ENCODE measurements around the gene HDGFL2. TPM values are rescaled to one million over a fixed set of nuclear protein-coding genes. Genes with fewer than 3 reads are reported as not detected.

The HDGFL2 gene
- total RNA-seq, 1 donor from 2014 or later, result 32.8 TPM

DNA sequence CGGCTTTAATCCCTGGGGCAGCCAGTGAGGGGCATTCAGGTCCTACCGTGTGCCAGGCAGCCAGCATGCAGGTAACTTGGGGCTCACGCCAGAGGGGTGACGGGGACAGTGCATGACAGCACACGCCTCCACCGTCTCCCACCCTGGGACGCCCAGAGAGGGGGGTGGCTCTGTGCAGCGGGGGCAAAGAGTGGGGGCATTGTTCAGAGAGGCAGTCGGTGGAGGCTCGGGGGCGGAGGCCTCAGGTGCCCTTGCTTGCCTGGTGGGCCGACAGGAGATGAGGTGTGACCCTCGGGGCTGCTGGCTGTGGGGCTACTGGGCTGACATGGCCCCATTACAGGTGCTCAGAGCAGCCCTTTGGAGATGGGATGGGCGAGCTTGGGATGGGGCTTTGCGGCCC lies 27.8 kb downstream of the HDGFL2 start:
- no peak for DNase-seq

GRCh38 chr19:4500841-4501591 lies 28.9 kb downstream of the HDGFL2 start:
- DNase-seq, result no peak

GRCh38 chr19:4501691-4502090 lies 29.6 kb downstream of the HDGFL2 start:
- no peak for DNase-seq

DNA sequence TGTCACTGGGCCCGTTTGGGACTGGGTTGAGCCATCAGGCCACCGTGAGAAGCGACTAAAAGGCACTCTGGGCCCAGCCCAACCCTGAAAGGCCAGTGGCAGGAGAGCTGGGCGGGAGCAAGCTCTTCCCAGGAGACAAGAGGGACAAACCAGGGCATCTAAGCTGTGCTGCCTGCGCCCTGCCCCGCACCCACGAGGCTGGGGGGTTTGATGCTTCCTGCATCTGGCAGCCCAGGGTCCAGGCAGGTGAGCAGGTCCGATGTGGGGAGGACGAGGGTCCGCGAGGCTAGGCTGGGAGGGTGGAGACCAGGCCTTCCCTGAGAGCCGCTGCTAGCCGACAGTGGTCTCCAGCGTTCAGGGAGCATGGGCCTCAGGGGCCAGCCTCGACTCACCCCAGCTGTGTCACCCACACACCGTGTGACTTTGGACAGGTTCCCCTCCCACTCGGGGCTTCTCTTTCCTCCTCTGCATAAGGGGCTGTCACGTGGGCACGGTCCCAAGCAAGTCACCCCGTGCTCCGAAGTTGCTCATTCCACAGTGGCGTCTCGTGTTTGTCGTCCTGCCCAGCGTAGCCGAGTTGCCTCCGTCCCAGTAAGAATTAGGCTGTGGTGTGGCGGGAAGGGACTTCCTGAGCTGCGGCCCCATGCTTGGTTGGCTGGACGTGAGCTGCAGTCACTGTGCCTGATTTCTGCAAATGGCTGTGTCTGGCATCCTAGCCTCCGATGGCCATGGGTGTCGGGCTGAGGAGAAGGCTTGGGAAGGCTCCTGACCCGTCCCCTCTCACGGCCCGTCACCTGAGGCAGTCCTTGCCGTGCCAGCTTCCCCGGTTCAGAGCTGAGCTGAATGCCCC lies 30.4 kb downstream of the HDGFL2 start:
- no peak for DNase-seq

GRCh38 chr19:4503132-4503824 lies 31.2 kb downstream of the HDGFL2 start:
- DNase-seq, result no peak

DNA sequence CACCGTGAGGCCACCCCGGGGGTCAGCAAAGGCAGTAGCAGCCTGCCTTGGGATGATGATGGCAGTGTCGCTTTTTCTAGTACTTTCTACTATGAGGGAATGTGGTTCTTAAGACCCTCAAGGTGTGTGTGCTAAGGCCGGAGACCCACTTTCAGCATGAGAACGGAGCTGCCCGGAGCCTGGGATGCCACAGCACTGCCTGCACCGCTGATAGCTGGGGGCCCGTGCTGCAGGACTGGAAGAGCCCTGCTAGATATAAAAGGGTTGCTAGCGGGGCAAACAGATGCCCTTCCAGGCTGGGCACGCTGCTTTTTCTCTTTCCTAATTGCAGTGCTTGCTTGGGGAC lies 31.7 kb downstream of the HDGFL2 start:
- no peak for DNase-seq

DNA sequence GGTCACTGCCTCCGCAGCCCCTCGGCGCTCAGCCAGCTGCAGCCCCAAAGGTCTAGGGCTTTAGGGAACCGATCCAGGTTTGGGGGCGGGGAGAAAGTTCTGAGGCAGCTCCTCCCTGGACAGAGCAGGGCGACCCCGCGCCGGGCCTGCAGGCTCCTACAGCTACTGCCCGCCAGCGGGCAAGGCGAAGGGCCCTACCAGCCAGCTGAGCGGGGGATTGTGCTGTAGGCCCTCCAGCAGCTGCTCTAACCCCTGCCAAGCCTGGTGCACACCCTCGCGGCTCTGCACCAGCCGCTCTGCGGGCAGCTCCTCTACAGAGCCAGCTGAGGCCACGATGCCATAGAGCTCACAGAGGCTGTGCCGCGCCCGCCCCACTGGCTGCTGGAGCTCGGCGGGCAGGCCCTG lies 32.2 kb downstream of the HDGFL2 start:
- DNase-seq, result no peak

DNA sequence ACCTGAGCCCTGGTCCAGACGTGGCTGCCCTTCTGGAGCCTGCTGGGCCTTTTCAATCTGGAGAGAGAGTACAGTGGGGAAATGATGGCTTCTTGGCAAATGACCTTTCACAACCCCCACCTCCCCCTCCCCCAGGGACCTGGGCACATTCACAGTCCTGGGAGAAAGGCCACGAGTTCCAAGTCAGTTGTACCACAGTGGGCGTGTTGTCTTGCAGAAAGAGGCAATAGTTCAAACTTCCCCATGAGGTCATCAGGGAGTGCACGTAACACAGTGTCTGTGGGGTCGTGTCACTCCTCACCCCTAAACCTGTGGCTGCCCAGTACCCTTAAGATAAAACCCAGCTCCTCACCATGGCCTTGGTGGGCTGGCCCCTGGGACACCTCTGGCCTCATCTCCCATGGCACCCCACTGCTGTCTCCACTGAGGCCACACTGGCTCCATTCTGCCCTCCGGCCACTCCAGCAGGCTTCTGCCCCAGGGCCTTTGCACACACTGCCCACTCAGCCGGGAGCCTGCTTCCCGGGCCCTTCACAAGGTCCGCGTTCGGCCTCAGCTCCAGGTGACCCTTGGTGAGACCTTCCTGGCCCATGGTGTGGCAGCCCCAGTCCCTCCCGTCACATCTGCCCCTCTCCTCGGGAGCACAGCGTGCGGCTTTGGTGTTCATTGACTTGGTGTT lies 32.9 kb downstream of the HDGFL2 start:
- no peak for DNase-seq

GRCh38 chr19:4505570-4506448 lies 33.7 kb downstream of the HDGFL2 start:
- no peak for DNase-seq

- DNase-seq, result no peak
These were observed 34.5 kb downstream of the HDGFL2 start for GRCh38 chr19:4506449-4507149.

DNA sequence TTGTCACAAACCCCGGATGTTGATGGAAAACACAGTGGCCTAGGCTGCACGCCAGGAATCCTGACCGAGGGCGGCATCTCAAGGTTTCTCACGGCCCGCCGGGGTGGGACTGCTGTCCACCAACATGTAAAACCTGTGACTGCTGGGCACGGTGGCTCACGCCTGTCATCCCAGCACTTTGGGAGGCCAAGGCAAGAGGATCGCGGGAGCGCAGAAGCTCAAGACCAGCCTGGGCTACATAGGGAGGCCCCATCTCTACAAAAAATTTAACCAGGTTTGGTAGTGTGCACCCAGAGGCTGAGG lies 35.0 kb downstream of the HDGFL2 start:
- DNase-seq, result no peak

- DNase-seq, result no peak
These were observed 35.7 kb downstream of the HDGFL2 start for GRCh38 chr19:4507804-4508203.

GRCh38 chr19:4508698-4509097 lies 36.6 kb downstream of the HDGFL2 start:
- no peak for DNase-seq

DNA sequence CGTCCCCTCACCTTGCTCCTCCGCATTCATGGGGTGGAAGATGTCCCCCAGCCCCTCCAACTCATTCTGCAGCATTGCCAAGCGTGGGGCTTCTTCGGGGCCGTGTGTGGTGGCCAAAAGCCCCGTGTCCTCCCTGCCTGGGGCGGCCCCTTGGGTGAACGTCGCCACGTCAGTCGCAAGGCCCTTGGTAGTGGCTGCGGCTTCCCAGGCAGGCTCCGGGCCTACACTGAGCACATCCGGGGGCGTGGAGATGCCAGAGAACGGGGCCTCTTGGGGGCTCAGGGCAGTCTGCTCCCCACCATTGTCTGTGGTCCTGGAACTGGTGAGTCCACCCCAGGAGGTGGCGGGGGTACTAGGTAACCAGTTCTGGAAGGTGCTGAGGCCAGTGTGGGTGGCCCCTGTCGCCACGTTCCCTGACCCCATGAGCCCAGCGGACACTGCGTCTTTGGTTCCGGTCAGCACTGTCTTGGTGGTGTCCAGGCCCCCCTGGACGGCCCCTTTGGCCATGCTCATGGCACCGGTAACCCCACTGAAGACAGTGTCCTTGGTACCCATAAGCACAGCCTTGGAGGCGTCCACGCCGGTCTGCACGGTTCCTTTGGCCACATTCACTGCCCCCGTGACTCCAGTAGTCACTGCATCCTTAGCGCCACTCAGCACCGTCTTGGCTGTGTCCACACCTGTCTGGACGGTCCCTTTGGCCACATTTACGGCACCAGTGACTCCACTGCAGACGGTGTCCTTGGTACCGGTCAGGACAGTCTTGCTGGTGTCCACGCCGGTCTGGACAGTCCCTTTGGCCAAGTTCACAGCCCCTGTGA lies 38.5 kb downstream of the HDGFL2 start:
- no peak for DNase-seq

DNA sequence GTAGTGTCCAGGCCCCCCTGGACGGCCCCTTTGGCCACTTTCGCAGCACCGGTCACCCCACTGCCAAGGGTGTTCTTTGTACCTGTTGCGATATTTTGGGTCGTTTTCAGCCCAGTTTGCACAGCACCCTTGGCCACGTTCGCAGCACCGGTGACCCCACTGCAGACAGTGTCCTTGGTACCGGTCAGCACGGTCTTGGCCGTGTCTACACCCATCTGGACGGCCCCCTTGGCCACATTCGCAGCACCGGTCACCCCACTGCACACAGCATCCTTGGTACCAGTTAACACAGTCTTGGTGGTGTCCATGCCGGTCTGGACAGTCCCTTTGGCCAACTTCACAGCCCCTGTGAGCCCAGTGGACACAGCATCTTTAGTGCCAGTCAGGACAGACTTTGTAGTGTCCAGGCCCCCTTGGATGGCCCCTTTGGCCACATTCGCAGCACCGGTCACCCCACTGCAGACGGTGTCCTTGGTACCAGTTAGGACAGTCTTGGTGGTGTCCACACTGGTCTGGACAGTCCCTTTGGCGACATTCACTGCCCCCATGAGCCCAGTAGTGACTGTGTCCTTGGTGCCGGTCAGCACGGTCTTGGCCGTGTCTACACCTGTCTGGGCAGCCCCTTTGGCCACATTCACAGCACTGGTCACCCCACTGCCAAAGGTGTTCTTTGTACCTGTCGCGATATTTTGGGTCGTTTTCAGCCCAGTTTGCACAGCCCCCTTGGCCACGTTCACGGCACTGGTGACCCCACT lies 39.4 kb downstream of the HDGFL2 start:
- DNase-seq, result no peak

DNA sequence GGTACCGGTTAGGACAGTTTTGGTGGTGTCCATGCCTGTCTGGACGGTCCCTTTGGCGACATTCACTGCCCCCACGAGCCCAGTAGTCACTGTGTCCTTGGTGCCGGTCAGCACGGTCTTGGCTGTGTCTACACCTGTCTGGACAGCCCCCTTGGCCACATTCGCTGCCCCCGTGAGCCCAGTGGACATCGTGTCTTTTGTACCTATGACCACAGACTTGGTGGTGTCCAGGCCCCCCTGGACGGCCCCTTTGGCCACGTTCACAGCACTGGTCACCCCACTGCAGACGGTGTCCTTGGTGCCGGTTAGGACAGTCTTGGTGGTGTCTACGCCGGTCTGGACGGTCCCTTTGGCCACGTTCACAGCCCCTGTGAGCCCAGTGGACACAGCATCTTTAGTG lies 40.0 kb downstream of the HDGFL2 start:
- DNase-seq, result no peak

DNA sequence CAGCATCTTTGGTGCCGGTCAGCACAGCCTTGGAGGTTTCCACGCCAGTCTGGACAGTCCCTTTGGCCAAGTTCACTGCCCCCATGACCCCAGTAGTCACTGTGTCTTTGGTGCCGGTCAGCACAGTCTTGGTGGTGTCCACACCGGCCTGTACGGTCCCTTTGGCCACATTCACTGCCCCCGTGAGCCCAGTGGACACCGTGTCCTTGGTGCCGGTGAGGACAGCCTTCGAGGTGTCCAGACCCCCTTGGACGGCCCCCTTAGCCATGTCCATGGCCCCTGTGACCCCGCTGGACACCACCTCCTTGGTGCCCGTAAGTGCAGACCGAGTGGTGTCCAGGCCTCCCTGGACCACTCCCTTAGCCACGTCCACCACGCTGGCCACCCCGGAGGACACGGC lies 41.2 kb downstream of the HDGFL2 start:
- DNase-seq, result no peak

DNA sequence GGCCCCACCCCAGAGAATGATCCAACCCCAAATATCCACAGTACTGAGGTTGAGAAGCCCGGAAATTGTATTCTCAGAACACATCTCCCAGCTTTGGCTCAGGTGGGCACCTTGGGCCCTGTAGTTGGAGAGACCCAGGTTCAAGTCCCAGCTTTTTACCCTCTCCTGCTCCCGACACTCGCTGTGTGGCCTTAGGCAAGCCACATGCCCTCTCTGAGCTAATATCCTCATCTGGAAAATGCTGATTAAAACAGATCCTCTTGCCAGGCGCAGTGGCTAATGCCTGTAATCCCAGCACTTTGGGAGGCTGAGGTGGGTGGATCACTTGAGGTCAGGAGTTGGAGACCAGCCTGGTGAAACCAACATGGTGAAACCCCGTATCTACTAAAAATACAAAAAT lies 43.6 kb downstream of the HDGFL2 start:
- DNase-seq, result no peak

DNA sequence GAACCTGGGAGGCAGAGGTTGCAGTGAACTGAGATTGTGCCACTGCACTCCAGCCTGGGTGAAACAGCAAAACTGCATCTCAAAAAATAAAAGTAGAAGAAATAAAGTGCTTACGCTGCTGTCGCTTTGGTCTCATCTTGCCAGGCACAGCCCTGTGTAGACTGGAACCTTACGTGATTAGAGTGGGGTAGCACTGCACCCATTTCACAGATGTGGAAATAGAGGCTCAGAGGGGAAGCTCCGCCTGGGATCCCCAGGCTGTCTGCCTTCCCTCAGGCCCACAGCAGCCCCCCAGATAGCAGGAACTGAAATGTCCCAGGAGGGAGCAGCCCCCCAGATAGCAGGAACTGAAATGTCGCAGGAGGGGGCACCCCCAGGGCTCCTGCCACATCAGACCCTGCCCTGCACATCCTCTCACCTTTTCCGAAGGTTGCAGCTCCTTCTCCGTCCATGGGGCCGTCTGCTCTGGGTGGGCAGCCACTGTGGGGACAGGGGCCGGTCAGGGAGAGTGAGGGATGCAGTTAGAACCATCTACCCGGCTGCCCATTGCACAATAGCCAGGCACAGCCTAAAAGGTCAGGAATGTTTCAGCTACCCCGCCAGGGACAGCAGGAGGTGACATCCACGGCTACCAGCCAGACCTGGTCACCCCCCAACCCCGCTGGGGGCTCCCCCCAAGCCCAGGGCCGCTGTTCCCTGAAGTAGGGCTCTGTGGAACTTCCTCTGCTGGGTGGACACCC lies 44.3 kb downstream of the HDGFL2 start:
- DNase-seq, result no peak
